GM20431 (cell line): Measurements from ENCODE around the gene G3BP2.

Experiments used
- in situ Hi-C: fragments of 300-500 bp; cut with MseI, MboI; formaldehyde crosslinking; loops from one replicate; pipeline ENCODE4 v1.15.0; 2020; ENCODE audit warnings: low sequenced_read_pairs; ENCODE audit not compliant: unreplicated experiment

Gene G3BP2

DNA sequence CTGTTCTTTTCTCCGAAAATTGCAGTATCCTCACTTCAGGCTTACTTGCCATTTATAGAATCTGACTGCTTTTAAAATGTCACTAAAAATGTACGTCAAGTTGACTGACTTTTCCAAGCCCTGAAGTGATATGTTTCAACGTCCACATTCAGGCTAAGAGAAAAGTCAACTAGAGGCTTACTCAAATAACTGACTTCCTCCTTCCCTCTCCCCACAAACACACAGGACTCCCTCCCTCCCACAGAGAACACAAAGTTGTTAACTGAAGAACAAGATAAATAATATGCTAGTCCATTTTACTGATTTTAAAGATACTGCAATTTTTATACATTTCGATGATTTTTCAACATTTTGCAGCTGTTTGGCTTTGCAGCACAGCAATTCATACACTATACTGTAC is 29.1 kb downstream of the G3BP2 start:
- in situ Hi-C loops: no loop called here

GRCh38 chr4:75643651-75644050 is 29.6 kb downstream of the G3BP2 start:
- in situ Hi-C loops: no loop called here

DNA sequence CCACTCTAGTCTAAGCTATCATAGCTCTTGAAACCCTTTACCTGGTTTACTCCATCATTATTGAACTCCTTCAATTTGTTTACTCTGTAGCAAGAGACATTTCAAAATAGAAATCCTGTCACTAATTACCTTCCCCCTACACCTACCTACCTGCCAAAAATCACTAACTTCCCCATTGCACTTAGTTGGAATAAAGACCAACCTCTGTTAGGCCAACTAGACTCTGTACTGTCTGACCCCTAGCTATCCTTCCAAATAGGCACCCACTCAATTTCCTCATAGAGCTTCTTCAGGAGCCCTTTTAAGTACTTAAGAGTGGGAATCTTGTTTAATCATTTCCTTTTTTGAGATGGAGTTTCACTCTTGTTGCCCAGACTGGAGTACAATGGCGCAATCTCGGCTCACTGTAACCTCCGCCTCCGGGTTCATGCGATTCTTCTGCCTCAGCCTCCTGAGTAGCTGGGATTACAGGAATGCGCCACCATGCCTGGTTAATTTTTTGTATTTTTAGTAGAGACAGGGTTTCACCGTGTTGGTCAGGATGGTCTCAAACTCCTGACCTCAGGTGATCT is 34.0 kb downstream of the G3BP2 start:
- in situ Hi-C loops: no loop called here

- in situ Hi-C loops: no loop called here
Measured at GRCh38 chr4:75637827-75638226, 35.4 kb downstream of the G3BP2 start.

- in situ Hi-C loops: no loop called here
Measured at GRCh38 chr4:75637176-75637575, 36.0 kb downstream of the G3BP2 start.

- in situ Hi-C loops: no loop called here
Measured at GRCh38 chr4:75634951-75635350, 38.3 kb downstream of the G3BP2 start.

DNA sequence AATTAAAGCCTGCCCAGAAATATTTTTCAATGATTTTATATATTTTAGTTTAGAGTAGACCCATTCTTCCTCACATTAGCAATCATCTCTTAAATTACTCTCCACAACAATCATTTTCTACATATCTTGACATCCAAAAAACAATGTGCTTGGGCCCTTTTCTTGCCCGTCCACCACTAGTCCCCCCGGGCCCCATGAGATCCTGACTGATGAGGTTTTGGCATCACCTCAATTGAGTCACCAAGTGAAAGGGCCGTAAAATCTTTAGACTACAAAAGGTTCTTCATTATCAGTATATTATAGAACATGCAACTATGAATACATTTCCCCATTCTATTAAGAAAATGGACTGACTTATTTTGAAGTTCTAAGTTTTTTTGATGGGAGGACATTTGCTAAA is 38.9 kb downstream of the G3BP2 start:
- in situ Hi-C loops: no loop called here

DNA sequence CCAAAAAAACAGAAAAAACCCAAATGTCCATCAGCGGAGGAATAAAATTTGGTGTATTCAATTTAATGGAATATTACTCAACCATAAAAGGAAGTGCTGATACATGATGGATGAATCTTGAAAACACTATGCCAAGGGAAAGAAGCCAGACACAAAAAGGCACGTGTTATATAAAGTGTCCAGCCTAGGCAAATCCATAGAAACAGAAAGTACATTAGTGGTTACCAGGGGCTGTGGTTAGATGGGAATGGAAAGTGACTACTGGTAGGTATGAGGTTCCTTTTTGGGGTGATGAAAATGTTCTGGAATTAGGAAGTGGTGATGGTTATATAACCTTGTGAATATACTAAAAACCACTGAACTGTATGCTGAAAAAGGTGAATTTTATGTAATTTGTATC is 39.4 kb downstream of the G3BP2 start:
- in situ Hi-C loops: no loop called here

DNA sequence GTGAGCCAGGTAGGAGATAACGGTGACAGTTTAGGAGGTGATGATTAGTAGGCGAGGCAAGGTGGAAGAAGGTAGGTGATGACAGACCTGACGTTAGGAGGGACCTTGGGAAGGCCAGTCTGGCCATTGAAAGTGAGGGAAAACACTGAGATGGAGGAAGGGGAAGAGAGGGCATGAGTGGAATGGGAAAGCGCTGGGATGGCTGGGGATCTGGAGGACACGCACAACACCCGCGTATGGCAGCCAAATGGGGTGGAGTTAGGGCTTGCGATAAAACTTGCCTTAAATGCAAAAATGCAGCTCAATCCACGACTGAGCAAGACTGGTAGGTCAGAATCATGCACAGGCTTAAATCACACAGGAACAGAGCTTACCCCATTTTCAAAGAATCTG is 42.3 kb downstream of the G3BP2 start:
- in situ Hi-C loops: no loop called here

DNA sequence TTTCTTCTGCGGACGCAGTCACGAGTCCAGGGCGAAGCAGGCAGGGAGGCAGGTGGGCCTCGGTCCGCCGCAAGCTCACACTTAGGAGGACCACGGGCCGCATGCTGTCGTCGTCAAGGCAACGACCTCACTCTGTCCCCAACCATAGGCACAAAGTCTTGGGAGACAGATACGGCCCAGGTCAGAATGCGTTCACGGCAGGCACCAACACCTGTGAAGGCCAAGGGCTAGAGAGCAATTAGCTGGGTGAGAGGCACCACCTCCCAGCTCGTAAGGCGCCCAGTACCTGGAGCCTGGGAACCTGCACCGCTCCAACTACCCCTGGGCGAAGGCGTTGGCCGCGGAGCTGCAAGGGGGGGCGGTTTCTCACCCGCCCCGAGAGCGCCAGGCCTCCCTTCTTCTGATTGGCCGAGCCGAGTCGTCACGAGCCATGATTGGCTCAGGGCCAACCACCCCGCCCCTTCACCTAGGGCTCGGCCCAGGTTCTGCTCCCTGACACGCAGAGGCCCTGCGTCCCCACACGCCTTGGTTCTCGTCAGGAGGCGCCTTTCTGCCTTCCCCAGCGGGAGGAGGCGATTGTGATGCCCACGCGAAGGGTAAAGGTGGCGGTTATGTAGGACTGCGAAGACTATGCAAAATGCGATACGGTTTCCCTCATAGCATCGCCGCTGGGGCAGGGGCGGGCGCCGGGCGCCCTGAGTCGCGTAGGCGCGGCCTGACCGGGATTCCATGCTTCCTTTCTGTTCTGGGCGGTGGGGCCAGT is 42.9 kb downstream of the G3BP2 start, which contains the start of gene CDKL2:
Gene CDKL2 (minus strand): TSS at position 355 of the 763 bp plus-strand sequence. CDS start 4,540 bp downstream, outside the sequence.
- in situ Hi-C loops: no loop called here

GRCh38 chr4:75629239-75629638 is 44.0 kb downstream of the G3BP2 start:
- in situ Hi-C loops: no loop called here

- in situ Hi-C loops: no loop called here
Measured at GRCh38 chr4:75623026-75623425, 50.2 kb downstream of the G3BP2 start.

DNA sequence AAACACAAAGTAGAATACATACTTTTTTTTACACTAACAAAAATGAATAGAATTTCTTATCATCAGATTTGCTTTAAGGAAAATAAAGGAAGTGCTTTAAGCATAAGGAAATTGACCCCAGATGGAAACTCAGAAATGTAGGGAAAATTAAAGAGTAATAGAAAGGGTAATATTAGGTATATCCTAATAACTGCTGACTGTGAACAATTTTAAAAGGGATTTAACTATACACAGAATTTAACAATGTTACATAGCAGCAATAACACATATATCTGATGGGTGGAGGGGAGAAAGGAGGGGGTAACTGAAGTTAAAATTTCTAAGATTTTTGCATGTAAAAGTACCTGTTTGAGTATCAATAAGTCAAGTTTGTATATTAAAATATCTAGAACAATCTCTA is 51.5 kb downstream of the G3BP2 start:
- in situ Hi-C loops: no loop called here

DNA sequence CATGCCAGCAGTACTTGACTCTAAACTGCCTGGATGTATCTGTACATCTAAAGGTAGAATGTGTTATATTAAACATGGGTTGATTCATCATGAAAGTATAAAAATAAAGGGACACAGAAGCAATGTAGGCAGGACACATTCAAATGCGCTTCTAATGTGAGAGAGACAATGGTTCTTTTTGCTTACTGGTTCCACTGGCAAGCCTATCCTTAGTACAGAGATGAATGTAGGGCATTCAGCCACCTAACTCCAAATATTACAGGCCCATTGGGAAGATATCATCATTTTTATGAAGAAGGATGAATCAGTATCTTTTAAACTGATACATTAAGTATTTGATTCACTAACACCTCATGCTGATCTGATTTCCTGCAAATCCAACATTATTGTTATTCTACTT is 60.9 kb downstream of the G3BP2 start:
- in situ Hi-C loops: no loop called here

DNA sequence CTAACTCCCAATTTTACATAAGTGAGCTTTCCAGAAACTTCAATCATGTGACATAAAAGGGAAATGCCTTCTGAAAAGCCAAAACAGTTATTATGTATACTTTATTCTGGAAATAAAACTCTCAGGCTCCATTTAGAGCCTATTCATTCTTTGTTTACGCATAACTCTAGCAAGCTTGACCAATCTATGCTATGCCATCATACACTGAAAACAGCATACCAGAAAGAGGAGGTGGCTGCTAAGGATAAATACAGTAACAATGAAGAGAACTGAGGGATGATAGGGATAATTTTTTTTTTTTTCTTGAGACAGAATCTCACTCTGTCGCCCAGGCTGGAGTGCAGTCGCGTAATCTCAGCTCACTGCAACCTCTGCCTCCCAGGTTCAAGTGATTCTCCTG is 67.3 kb downstream of the G3BP2 start:
- in situ Hi-C loops: no loop called here

GRCh38 chr4:75599647-75600046 is 73.6 kb downstream of the G3BP2 start:
- in situ Hi-C loops: no loop called here

DNA sequence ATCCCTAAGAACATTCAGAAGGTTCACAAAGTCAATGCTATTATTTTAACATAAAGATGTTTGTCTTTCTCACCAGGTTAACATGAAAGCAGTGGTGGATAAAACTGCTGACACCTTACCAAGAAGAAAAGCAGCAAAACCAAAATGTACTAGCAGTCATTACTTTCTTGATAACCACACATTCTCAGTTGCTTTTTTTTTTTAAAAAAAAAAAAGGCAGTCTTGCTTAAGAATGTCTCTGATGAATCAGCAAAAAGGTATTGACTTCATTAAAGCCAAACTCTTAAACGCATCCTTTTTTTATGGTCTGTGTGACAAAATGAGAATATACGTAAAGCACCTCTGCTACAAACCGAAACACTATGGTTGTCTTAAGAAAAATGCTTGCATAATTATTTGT is 74.8 kb downstream of the G3BP2 start:
- in situ Hi-C loops: no loop called here

GRCh38 chr4:75596061-75596460 is 77.2 kb downstream of the G3BP2 start:
- in situ Hi-C loops: no loop called here

DNA sequence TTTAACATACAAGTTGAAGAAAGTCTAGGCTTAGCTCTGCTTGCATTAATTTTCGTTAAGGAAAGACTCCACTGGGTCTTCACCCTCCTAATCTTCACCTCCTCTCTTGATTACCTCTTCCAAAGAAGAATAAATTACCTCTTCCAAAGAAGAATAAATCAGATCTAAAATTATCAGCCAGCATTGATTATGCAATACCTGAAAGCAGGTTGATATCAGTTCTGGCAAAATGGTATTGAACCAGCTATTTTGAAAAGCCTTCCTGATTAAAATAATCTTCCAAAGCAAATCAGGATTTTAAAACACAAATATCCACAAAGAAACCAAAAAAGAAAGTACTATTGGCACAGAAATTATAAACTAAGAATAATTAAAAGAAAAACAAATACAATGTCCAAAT is 79.8 kb downstream of the G3BP2 start:
- in situ Hi-C loops: no loop called here
